ENCODE data around the gene SLK.

DNA sequence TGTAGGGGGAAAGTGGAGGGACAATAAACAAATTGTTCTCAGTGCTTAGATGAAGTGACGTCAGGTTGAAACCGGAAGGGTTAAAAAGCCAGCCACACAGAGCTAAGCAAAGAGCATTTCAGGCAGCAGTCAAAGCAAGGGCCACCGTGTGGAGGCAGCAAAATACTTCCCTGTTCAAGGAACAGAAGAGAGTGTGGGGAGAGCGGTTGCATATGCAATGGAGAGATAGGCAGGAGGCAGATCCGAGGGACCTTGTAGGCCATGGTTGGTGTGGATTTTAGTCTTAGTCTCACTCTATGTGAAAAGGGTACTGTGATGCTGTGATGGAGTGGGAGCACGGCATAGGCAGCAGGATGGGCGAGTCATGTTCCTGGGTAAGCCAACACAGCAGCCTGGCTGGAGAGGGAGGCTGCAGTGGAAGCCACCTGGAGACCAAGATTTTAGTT, 45.2 kb upstream of the SLK start:
- no peak for TF ChIP-seq POLR2AphosphoS5 (IDR thresholded peaks at IDR 0.05; ENCODE audit: low read depth, low read length)
- TF ChIP-seq, protein P1, sequence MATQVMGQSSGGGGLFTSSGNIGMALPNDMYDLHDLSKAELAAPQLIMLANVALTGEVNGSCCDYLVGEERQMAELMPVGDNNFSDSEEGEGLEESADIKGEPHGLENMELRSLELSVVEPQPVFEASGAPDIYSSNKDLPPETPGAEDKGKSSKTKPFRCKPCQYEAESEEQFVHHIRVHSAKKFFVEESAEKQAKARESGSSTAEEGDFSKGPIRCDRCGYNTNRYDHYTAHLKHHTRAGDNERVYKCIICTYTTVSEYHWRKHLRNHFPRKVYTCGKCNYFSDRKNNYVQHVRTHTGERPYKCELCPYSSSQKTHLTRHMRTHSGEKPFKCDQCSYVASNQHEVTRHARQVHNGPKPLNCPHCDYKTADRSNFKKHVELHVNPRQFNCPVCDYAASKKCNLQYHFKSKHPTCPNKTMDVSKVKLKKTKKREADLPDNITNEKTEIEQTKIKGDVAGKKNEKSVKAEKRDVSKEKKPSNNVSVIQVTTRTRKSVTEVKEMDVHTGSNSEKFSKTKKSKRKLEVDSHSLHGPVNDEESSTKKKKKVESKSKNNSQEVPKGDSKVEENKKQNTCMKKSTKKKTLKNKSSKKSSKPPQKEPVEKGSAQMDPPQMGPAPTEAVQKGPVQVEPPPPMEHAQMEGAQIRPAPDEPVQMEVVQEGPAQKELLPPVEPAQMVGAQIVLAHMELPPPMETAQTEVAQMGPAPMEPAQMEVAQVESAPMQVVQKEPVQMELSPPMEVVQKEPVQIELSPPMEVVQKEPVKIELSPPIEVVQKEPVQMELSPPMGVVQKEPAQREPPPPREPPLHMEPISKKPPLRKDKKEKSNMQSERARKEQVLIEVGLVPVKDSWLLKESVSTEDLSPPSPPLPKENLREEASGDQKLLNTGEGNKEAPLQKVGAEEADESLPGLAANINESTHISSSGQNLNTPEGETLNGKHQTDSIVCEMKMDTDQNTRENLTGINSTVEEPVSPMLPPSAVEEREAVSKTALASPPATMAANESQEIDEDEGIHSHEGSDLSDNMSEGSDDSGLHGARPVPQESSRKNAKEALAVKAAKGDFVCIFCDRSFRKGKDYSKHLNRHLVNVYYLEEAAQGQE (IDR thresholded peaks at IDR 0.05; ENCODE audit: insufficient read depth in 1 of 2, low read depth in 2 of 2, low read length in 2 of 2): no peak
- TF ChIP-seq SIN3A (IDR thresholded peaks at IDR 0.05; ENCODE audit: borderline replicate concordance, insufficient read depth, low read length): no peak

All from PFSK-1 (cell line).